Keratinocyte (primary cell): Measurements from ENCODE around the gene LMAN1.

Source experiments
- CTCF ChIP-seq, 3 experiments: IDR thresholded peaks in 1 of 3; conservative IDR thresholded peaks in 1 of 3; optimal IDR thresholded peaks in 1 of 3; 2 replicates in 2 of 3; 3 replicates in 1 of 3; pipeline versions ENCODE3 to v1.5.1; 2011; ENCODE audit warnings: low read length in 3 of 3, mild to moderate bottlenecking in 3 of 3, moderate library complexity in 2 of 3, control low read depth in 1 of 3, inconsistent platforms in 1 of 3; ENCODE audit not compliant: insufficient read depth in 2 of 3; ENCODE audit errors: extremely low read depth in 1 of 3
- EZH2 ChIP-seq: IDR thresholded peaks from one replicate; pipeline ENCODE4 v1.6.1; 2012; ENCODE audit warnings: inconsistent platforms, mild to moderate bottlenecking, low read length, moderate library complexity

- TF ChIP-seq CTCF (optimal IDR thresholded peaks at IDR 0.05 in 1 of 3, IDR thresholded peaks at IDR 0.05 in 1 of 3, conservative IDR thresholded peaks at IDR 0.05 in 1 of 3; ENCODE audit: extremely low read depth in 1 of 3, insufficient read depth in 2 of 3, low read length in 3 of 3) (no peak), EZH2 (no peak)
These were observed 28.9 kb upstream of the LMAN1 start for GRCh38 chr18:59387687-59388565.
